MCF 10A (cell line): ENCODE results near the gene PBX1. TPM values are rescaled to one million over a fixed set of nuclear protein-coding genes. Genes with fewer than 3 reads are reported as not detected.

ENCODE experiments used
- BruUV-seq: library from RNA; stranded (reverse); fragments of 400-500 nt; replicated peaks from 2 replicates; lab custom pipeline; 2021; lab: Mats Ljungman, UMichigan
- CTCF ChIA-PET: fragments of 300-600 bp; sonication (Branson Sonifier 250); formaldehyde crosslinking; extraction: SDS; loops from one replicate; lab custom pipeline; 2021; ENCODE audit warnings: antibody characterized with exemption, inconsistent platforms; lab: Yijun Ruan, JAX
- POLR2A ChIA-PET: fragments of 300-600, 350-650 bp; sonication (Branson Sonifier 250); formaldehyde crosslinking; extraction: SDS; loops from one replicate; lab custom pipeline; 2020; ENCODE audit warnings: antibody characterized with exemption, inconsistent platforms; lab: Yijun Ruan, JAX
- DNase-seq: peaks from one replicate; pipeline ENCODE4 v3.0.0-alpha.2; 2018; ENCODE audit not compliant: unreplicated experiment
- H3K27ac Mint-ChIP-seq: one replicate; pipeline ENCODE4 v1.8.0; 2022; ENCODE audit warnings: mild to moderate bottlenecking, low read depth, mixed read lengths; ENCODE audit not compliant: unreplicated experiment
- H3K27me3 Mint-ChIP-seq: one replicate; pipeline ENCODE4 v1.8.0; 2022; ENCODE audit warnings: mixed read lengths; ENCODE audit not compliant: insufficient read depth, unreplicated experiment
- H3K36me3 Mint-ChIP-seq: one replicate; pipeline ENCODE4 v1.8.0; 2022; ENCODE audit warnings: mild to moderate bottlenecking, moderate library complexity, mixed read lengths; ENCODE audit not compliant: insufficient read depth, unreplicated experiment
- H3K4me1 Mint-ChIP-seq: one replicate; pipeline ENCODE4 v1.8.0; 2022; ENCODE audit warnings: mixed read lengths; ENCODE audit not compliant: insufficient read depth, unreplicated experiment
- H3K4me3 Mint-ChIP-seq: one replicate; pipeline ENCODE4 v1.8.0; 2022; ENCODE audit warnings: mild to moderate bottlenecking, moderate library complexity, mixed read lengths; ENCODE audit not compliant: unreplicated experiment
- H3K9me3 Mint-ChIP-seq: one replicate; pipeline ENCODE4 v1.8.0; 2022; ENCODE audit warnings: mixed read lengths; ENCODE audit not compliant: unreplicated experiment
- CTCF ChIP-seq: fragments of 200-600 bp; IDR thresholded peaks from one replicate; pipeline ENCODE4 v1.8.0; 2022; ENCODE audit warnings: antibody characterized with exemption, mild to moderate bottlenecking; ENCODE audit not compliant: unreplicated experiment
- intact Hi-C: fragments of 100-400 bp; cut with micrococcal nuclease; formaldehyde crosslinking; loops from 2 replicates; pipeline ENCODE4 v1.14.1; 2022
- total RNA-seq: library from RNA; stranded (reverse); gene quantifications from 2 replicates; pipeline ENCODE4 v1.2.3, GENCODE V29; 2022

PBX1 gene
- total RNA-seq, 1 experiment from 2014 or later = 5.8 TPM

- ChIA-PET POLR2A (interaction anchor here (0.7 to 1.8 kb wide), 2 partner anchors 100 to 776 kb away, joined by 3 read pairs; no protein-coding TSS in a partner anchor), CTCF (interaction anchor here (1.4 kb wide), 1 partner anchor 8 kb away, joined by 7 read pairs; no protein-coding TSS in a partner anchor)
- Mint-ChIP-seq H3K9me3 (no peaks in the 10 kb centered on the region), H3K27me3 (no peaks in the 10 kb centered on the region), H3K36me3 (no peaks in the 10 kb centered on the region), H3K27ac (no peak overlapping the region), H3K4me1 (no peaks in the 10 kb centered on the region), H3K4me3 (no peak overlapping the region)
- no TSS peak for BruUV-seq
- no peak for DNase-seq
- no peak for TF ChIP-seq CTCF
- intact Hi-C loops = no loop called here
These were observed 123.6 kb downstream of the PBX1 start for GRCh38 chr1:164682570-164682969.

GRCh38 chr1:164683235-164683634 lies 124.3 kb downstream of the PBX1 start:
- no peak for TF ChIP-seq CTCF
- Mint-ChIP-seq H3K9me3 (no peaks in the 10 kb centered on the region), H3K27ac (no peak overlapping the region), H3K27me3 (no peaks in the 10 kb centered on the region), H3K36me3 (no peaks in the 10 kb centered on the region), H3K4me3 (no peak overlapping the region), H3K4me1 (no peaks in the 10 kb centered on the region)
- DNase-seq = no peak
- intact Hi-C loops = no loop called here
- no TSS peak for BruUV-seq
- CTCF ChIA-PET = interaction anchor here (1.4 kb wide), 1 partner anchor 9 kb away, joined by 7 read pairs; no protein-coding TSS in a partner anchor
- POLR2A ChIA-PET = interaction anchor here (0.7 to 1.8 kb wide), 2 partner anchors 20 to 99 kb away, joined by 3 read pairs; no protein-coding TSS in a partner anchor

- Mint-ChIP-seq H3K4me3 (no peak overlapping the region), H3K27me3 (no peaks in the 10 kb centered on the region), H3K36me3 (no peaks in the 10 kb centered on the region), H3K4me1 (no peaks in the 10 kb centered on the region), H3K27ac (no peak overlapping the region), H3K9me3 (no peaks in the 10 kb centered on the region)
- ChIA-PET POLR2A (no interaction called here), CTCF (interaction anchor here (0.6 kb wide), 2 partner anchors 69 to 103 kb away, joined by 3 to 4 read pairs; no protein-coding TSS in a partner anchor)
- intact Hi-C loops = no loop called here
- no TSS peak for BruUV-seq
- no peak for TF ChIP-seq CTCF
- no peak for DNase-seq
These were observed 126.5 kb downstream of the PBX1 start for GRCh38 chr1:164685266-164686035.

- DNase-seq = no peak
- Mint-ChIP-seq H3K36me3 (no peaks in the 10 kb centered on the region), H3K4me3 (no peak overlapping the region), H3K27ac (no peak overlapping the region), H3K27me3 (no peaks in the 10 kb centered on the region), H3K4me1 (no peaks in the 10 kb centered on the region), H3K9me3 (no peaks in the 10 kb centered on the region)
- CTCF ChIA-PET = interaction anchor here (1.1 to 1.7 kb wide), 3 partner anchors 12 to 100 kb away, joined by 3 to 4 read pairs (median 3); no protein-coding TSS in a partner anchor
- no peak for TF ChIP-seq CTCF
- intact Hi-C loops = no loop called here
- BruUV-seq = no TSS peak
- POLR2A ChIA-PET = no interaction called here
These were observed 128.8 kb downstream of the PBX1 start for GRCh38 chr1:164687777-164688176.
